ENCODE data around the gene TMEM175.

The TMEM175 gene

DNA sequence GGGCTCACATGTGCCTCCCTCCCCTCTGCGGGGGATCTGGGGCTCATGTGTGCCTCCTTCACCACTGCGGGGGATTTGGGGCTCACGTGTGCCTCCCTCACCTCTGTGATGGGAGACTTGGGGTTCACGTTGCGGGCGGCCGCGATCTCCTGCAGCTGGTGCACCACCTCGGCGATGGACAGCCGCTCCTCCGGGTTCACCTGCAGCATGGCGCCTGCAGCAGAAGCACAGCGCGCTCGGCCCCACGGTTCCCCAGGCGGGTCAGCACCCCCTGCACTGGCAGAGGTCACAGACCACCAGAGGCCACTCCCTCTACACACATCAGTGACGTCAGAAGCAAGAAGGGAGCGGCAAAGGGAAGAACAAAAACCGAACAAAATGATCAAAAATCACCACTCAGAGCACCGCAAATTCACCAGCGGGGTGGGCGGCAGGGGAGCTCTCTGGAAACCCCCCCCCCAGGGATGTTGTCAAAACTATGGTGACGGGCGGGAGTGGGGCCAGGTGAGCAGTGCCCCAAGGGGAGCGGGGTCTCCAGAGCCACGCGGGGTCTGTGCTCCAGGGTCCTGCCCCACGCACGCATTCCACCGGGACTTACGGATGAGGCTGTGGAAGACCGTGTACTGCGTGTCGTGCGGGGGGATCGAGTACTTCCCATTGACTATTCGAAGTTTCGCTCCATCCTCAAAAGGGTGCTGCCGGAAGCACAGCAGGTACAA lies 38.8 kb upstream of the TMEM175 start:
- Mint-ChIP-seq H3K36me3 (peaks cover 55% of the 10 kb centered on the region), H3K9me3 (no peaks in the 10 kb centered on the region), H3K4me3 (no peak overlapping the region), H3K27me3 (no peaks in the 10 kb centered on the region), H3K4me1 (no peaks in the 10 kb centered on the region), H3K27ac (no peak overlapping the region)
- peak; percentile 36 for ATAC-seq

DNA sequence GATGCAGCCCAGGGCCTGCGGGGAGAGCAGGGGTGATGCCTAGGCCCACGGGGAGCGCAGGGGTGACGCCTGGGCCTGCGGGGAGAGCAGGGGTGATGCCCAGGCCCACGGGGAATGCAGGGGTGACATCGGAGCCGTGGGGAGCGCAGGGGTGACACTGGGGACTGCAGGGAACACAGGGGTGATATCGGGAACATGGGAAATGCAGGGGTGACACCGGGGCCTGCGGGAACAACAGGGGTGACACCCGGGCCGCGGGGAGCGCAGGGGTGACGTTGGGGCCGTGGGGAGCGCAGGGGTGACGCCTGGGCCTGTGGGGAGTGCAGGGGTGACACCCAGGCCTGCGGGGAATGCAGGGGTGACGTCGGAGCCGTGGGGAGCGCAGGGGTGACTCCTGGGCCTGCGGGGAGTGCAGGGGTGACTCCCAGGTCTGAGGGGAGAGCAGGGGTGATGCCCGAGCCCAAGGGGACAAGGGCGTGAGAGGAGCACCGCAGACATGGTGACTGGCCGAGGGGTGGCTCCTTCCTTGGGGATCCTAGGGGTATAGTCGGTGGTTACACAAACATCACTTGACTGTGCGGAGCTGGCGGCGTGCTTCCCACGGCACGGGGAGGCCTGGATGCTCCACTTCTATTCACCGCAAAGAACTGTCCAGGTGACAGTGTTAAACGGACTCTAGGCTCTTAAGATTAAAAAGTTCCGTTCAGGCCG lies 38.1 kb upstream of the TMEM175 start:
- H3K4me1 Mint-ChIP-seq, result peaks cover 4% of the 10 kb centered on the region
- H3K4me3 Mint-ChIP-seq, result no peak overlapping the region
- no peaks in the 10 kb centered on the region for H3K9me3 Mint-ChIP-seq
- peaks cover 54% of the 10 kb centered on the region for H3K36me3 Mint-ChIP-seq
- peak; percentile 34 for ATAC-seq
- no peaks in the 10 kb centered on the region for H3K27me3 Mint-ChIP-seq
- H3K27ac Mint-ChIP-seq, result no peak overlapping the region

DNA sequence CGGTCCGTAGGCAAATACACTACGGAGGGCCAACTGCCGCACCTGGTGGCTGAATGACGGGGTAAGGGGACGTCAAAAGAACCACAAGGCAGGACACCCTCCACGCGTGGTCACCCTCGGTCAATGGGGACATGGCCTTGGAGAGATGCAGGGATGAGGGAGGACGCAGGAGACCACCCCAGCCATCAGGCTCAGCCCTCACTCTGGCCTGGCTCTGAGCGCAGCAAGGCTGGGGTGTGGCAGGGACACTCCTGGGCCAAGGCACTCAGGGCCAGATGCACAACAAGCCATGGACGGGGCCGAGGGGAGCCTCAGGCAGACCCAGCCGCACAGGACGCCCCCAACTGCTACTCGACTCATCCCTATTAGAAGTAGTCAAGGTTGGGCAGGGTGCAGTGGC lies 36.7 kb upstream of the TMEM175 start:
- Mint-ChIP-seq H3K4me1 (peaks cover 7% of the 10 kb centered on the region), H3K27me3 (no peaks in the 10 kb centered on the region), H3K27ac (no peak overlapping the region), H3K9me3 (no peaks in the 10 kb centered on the region), H3K4me3 (no peak overlapping the region), H3K36me3 (peaks cover 60% of the 10 kb centered on the region)
- ATAC-seq, result no peak

DNA sequence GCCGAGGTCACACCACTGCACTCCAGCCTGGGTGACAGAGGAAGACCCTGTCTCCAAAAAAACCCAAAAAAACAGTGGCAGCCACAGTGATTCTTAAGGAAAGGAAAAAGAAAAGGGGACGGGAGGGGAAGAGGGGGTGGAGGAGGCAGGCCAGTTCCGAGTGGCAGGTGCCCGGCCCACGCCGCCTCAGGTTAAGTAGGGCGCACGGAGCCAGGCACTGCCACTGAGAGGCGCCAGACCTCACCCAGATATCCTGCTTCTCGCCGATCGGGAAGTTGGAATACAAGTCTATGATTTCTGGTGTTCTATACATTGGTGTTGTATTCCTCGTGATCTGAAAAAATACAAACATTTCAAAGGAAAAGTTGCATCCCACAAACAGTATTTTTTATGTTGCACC lies 36.0 kb upstream of the TMEM175 start:
- Mint-ChIP-seq H3K4me1 (peaks cover 7% of the 10 kb centered on the region), H3K27ac (no peak overlapping the region), H3K4me3 (no peak overlapping the region), H3K36me3 (peaks cover 61% of the 10 kb centered on the region), H3K9me3 (no peaks in the 10 kb centered on the region), H3K27me3 (no peaks in the 10 kb centered on the region)
- ATAC-seq, result no peak

DNA sequence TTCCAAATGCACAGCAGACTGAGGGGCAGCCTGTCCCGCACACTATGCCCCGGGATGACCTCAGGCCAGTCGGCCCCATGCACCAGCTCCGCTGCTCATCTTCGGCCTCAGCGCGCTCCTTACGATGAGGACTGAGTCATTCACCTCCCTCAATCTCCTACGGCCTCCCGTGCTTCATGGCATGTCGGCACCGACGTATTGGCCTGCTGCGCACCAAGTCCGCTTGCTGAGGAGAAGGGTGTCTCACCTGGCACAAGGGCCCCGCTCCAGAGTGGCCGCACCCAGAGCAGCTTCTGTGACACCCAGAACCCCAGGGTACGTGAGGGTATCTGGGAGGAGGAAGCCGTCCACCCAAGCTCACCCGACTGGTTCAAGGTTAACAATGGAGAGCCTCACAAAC lies 35.6 kb upstream of the TMEM175 start:
- H3K9me3 Mint-ChIP-seq, result no peaks in the 10 kb centered on the region
- no peak for ATAC-seq
- H3K27me3 Mint-ChIP-seq, result no peaks in the 10 kb centered on the region
- H3K4me3 Mint-ChIP-seq, result no peak overlapping the region
- peaks cover 65% of the 10 kb centered on the region for H3K36me3 Mint-ChIP-seq
- H3K4me1 Mint-ChIP-seq, result peaks cover 7% of the 10 kb centered on the region
- no peak overlapping the region for H3K27ac Mint-ChIP-seq

DNA sequence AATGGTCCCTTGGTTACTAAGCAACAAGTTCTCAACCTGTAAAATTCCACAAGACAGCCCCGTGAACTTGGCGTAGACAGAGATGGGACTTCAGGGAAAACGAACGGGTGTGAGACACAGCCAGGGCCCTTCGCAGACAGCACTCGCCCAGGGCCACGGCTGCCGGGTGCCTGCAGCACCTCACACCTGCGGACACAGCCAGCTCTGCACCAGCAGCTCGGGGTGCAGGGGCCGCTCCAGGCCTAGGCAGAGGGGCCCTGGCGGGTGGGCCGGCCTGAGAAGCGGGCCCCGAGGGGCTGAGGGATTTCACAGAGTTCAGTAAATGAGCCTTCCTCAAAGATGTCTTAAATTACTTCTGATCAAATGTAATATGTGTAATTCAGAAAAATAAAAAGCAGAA lies 34.1 kb upstream of the TMEM175 start:
- no peak overlapping the region for H3K4me3 Mint-ChIP-seq
- no peaks in the 10 kb centered on the region for H3K27me3 Mint-ChIP-seq
- H3K36me3 Mint-ChIP-seq, result peaks cover 73% of the 10 kb centered on the region
- H3K9me3 Mint-ChIP-seq, result no peaks in the 10 kb centered on the region
- no peak overlapping the region for H3K27ac Mint-ChIP-seq
- no peak for ATAC-seq
- H3K4me1 Mint-ChIP-seq, result peaks cover 13% of the 10 kb centered on the region

DNA sequence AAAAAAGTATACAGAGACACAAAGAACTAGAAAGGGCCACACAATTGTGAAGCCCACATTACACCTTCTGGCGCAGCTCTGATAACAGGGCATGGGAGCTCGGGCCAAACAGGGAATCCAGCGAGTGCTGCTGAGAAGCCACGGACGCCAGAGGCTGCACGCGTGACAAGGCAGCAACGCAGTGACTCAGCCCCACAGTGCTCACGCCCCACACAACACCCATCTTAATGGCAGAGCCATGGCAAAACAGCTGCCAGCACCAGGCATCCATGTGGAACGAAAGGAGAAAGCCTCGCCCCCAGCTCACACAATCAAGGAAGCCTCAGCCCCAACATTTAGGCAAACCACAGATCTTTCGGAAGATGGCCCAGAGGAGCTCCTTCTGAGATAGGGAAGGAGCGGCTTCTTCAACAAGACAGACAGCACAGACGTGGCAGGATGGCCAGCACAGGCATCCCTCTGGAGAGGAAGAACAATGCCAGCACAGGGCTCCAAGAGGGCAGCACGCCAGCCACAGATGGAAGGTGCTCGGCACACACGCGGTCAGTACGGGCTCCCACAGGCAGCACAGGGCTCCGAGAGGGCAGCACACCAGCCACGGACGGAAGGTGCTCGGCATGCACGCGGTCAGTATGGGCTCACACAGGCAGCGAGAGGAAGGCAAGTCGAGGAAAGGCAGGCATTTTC lies 33.2 kb upstream of the TMEM175 start:
- Mint-ChIP-seq H3K9me3 (no peaks in the 10 kb centered on the region), H3K27me3 (no peaks in the 10 kb centered on the region), H3K27ac (no peak overlapping the region), H3K4me1 (peaks cover 14% of the 10 kb centered on the region), H3K4me3 (no peak overlapping the region), H3K36me3 (peaks cover 73% of the 10 kb centered on the region)
- ATAC-seq, result no peak

DNA sequence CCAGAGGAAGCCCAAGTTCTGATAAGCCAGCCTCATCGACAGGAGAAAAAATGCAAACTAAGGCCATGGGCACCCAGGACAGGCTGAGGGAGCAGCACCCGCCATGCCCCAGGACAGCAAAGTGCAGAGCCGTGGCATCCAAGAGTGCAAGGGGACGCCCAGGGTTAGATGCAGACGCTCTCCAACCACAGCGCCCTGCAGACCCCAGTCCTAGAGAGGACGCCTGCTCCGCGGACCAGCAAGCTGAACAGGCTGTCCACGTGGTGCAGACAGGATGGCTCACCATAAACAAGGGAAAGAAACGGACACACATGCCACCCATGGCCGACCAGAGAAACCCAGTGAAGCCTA lies 32.7 kb upstream of the TMEM175 start:
- Mint-ChIP-seq H3K36me3 (peaks cover 71% of the 10 kb centered on the region), H3K4me3 (no peak overlapping the region)

DNA sequence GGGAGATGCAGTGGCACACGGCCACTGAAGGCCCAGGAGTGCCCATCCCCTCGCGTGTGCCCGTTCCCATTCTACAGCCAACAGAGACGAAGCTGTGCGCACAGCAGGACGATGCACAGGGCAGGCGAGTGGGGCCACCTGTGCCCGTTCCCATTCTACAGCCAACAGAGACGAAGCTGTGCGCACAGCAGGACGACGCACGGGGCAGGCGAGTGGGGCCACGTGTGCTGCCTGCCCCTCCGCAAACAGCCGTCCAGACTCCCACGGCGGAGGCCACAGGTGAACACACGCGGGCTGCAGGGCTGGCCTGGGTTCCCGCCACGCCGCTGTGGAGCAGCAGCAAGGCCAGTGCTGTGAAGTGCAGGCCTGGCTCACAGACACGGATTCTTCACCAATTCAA lies 32.2 kb upstream of the TMEM175 start:
- Mint-ChIP-seq H3K27me3 (no peaks in the 10 kb centered on the region), H3K27ac (no peak overlapping the region), H3K4me3 (no peak overlapping the region), H3K36me3 (peaks cover 73% of the 10 kb centered on the region), H3K4me1 (peaks cover 14% of the 10 kb centered on the region), H3K9me3 (no peaks in the 10 kb centered on the region)
- no peak for ATAC-seq

More for the DNA sequence above, 32.7 kb upstream of the TMEM175 start:
- no peaks in the 10 kb centered on the region for H3K9me3 Mint-ChIP-seq
- peaks cover 14% of the 10 kb centered on the region for H3K4me1 Mint-ChIP-seq
- no peaks in the 10 kb centered on the region for H3K27me3 Mint-ChIP-seq
- ATAC-seq, result no peak
- no peak overlapping the region for H3K27ac Mint-ChIP-seq

DNA sequence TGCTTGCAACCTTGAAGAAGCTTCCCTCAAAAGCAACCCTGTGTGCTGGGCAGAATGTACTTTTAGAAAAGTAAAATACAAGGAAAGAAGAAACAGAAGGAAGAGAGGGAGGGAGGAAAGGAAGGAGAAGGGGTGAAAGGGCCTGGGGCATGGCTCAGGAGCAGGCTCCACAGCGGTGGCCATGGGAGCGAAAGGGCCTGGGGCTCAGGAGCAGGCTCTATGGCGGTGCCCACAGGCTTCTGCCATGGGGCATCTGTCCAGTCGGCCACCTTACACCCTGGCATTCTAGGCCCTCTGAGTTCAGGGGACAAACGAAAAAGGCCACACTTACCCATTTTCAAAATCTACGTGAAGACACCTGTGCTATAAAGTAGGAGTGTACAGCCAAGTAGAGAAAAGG lies 31.5 kb upstream of the TMEM175 start:
- H3K27ac Mint-ChIP-seq, result no peak overlapping the region
- peaks cover 14% of the 10 kb centered on the region for H3K4me1 Mint-ChIP-seq
- H3K27me3 Mint-ChIP-seq, result no peaks in the 10 kb centered on the region
- H3K4me3 Mint-ChIP-seq, result no peak overlapping the region
- no peak for ATAC-seq
- H3K9me3 Mint-ChIP-seq, result peaks cover 2% of the 10 kb centered on the region
- H3K36me3 Mint-ChIP-seq, result peaks cover 74% of the 10 kb centered on the region

DNA sequence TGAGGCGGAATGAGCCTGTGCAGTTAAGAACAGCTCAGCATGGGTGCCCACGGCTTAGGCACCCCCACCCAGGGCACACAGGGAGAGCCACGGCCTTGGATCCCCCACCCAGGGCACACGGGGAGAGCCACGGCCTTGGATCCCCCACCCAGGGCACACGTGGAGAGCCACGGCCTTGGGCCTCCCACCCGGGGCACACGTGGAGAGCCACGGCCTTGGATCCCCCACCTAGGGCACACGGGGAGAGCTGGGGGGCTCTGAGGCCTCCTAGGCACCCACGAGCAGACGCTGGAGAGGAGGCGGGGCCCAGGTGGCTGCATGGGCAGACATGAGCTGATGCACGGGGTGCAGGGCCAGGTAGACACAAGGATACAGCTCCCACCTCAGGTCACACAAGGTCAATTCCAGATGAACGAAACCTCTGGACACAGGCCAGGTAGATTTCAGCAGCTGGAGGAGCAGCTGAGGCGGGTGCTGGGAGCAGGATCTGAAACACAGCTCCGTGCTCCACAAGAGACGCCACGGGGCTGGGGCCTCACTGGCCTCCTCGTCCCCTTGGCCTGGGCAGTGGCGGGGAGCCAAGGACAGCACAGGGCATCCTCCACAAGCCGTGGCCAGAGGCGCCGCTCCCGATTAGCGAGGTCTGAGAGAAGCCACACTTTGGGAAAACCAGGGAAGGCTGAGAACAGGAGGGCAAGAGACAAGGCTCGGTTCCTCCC lies 30.9 kb upstream of the TMEM175 start:
- peaks cover 2% of the 10 kb centered on the region for H3K9me3 Mint-ChIP-seq
- ATAC-seq, result no peak
- no peaks in the 10 kb centered on the region for H3K27me3 Mint-ChIP-seq
- H3K27ac Mint-ChIP-seq, result no peak overlapping the region
- no peak overlapping the region for H3K4me3 Mint-ChIP-seq
- peaks cover 14% of the 10 kb centered on the region for H3K4me1 Mint-ChIP-seq
- H3K36me3 Mint-ChIP-seq, result peaks cover 72% of the 10 kb centered on the region

DNA sequence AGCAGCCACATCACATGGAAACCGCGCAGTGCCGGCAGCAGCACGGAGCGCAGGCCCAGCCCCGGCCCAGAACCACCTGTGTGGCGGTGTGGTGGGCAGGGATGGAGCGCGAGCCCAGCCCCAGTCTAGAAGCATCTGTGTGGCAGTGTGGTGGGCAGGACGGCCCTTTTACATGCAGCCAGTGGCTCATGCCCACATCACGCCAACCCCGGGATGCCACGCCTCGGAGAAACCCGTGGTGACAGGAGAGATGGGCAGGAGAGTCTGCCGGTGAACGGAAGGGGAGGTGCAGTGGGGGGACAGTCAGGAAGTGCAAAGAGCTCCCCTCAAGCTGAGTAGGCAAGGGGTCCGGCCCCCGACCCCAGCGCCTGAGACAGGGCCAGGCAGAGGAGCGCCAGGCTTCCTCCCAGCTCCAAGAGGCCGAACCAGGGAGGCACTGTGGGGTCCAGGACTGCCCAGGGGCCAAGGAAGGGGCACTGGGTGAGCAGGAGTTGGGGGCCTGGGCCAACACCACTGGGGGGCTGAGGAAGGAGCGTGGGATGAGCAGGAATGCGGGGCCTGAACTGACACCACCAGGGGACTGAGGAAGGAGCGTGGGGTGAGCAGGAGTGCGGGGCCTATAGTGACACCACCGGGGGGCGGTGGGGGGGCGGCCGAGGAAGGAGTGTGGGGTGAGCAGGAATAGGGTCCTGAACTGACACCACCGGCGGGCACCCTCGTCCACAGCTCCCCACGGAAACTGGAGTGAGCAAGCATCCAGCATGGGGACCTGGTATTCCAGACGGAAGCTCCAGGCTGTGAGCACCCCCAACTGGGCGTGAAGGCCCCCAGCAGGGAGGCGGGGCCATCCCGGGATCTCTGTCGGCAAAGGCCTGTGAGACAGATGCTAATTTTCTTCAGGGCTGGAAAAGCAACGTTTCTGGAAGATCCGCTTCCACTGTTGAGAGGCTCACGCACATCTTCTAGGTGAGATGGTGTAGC lies 28.9 kb upstream of the TMEM175 start:
- Mint-ChIP-seq H3K27ac (no peak overlapping the region), H3K36me3 (peaks cover 73% of the 10 kb centered on the region), H3K4me3 (no peak overlapping the region), H3K4me1 (peaks cover 14% of the 10 kb centered on the region), H3K27me3 (no peaks in the 10 kb centered on the region), H3K9me3 (peaks cover 2% of the 10 kb centered on the region)
- no peak for ATAC-seq

DNA sequence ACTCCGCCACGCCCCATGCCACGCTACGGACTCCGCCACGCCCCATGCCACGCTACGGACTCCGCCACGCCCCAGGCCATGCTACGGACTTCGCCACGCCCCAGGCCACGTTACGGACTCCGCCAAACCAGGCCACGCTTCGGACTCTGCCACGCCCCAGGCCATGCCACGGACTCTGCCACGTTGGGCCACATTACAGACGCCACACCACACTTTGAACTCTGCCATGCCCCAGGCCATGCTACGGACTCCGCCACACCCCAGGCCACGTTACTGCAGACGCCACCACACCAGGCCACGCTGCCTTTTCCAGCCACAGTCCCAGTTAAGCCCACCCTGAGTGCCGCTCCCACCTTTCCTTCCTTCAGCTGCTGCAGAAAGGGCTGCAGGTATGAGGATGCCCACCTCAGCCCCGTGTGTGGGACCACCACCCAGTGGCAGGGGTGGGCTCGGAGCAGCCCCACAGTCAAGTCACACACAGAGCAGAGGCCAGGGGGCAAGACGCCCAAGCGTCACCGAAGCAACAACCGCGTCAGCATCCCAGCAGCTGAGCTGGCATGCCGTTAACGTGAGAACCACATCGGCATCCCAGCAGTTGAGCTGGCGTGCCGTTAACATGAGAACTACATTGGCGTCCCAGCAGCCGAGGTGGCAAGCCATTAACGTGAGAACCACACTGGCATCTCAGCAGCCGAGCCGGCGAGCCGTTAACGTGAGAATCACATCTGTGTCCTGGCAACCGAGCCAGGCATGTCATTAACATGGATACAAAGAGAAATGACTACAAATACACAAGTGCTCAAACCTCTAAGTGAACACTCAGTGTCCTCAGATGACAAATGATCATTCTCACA lies 26.5 kb upstream of the TMEM175 start:
- Mint-ChIP-seq H3K9me3 (peaks cover 2% of the 10 kb centered on the region), H3K36me3 (peaks cover 66% of the 10 kb centered on the region), H3K4me3 (no peak overlapping the region), H3K4me1 (peaks cover 7% of the 10 kb centered on the region), H3K27me3 (no peaks in the 10 kb centered on the region), H3K27ac (no peak overlapping the region)
- ATAC-seq, result no peak
